Neural cell (in vitro differentiated cells): Measurements from ENCODE around the gene CENPS.

Source experiments
- EZH2 ChIP-seq: fragments of 200-600, 300-800 bp; shearing (Covaris generic), sonication (generic); IDR thresholded peaks from 2 replicates; pipeline ENCODE4 v1.6.1; 2014; ENCODE audit warnings: antibody characterized with exemption, low read length, borderline replicate concordance, mild to moderate bottlenecking; ENCODE audit not compliant: insufficient read depth, poor library complexity, severe bottlenecking
- POLR2AphosphoS5 ChIP-seq: IDR thresholded peaks from 2 replicates; pipeline ENCODE4 v1.6.1; 2012
- RAD21 ChIP-seq: fragments of 450-650 bp; conservative IDR thresholded peaks from 2 replicates; pipeline ENCODE4 v1.6.1; 2014; ENCODE audit warnings: antibody characterized with exemption, mild to moderate bottlenecking, moderate library complexity
- TAF1 ChIP-seq: IDR thresholded peaks from 2 replicates; pipeline ENCODE4 v1.6.1; 2012; ENCODE audit warnings: low read depth
- TF ChIP-seq, protein P1 (sequence below): fragments of 450-650 bp; IDR thresholded peaks from 2 replicates; pipeline ENCODE4 v1.5.1; 2014; ENCODE audit warnings: antibody characterized with exemption, mild to moderate bottlenecking, moderate library complexity; ENCODE audit not compliant: poor library complexity, severe bottlenecking

DNA sequence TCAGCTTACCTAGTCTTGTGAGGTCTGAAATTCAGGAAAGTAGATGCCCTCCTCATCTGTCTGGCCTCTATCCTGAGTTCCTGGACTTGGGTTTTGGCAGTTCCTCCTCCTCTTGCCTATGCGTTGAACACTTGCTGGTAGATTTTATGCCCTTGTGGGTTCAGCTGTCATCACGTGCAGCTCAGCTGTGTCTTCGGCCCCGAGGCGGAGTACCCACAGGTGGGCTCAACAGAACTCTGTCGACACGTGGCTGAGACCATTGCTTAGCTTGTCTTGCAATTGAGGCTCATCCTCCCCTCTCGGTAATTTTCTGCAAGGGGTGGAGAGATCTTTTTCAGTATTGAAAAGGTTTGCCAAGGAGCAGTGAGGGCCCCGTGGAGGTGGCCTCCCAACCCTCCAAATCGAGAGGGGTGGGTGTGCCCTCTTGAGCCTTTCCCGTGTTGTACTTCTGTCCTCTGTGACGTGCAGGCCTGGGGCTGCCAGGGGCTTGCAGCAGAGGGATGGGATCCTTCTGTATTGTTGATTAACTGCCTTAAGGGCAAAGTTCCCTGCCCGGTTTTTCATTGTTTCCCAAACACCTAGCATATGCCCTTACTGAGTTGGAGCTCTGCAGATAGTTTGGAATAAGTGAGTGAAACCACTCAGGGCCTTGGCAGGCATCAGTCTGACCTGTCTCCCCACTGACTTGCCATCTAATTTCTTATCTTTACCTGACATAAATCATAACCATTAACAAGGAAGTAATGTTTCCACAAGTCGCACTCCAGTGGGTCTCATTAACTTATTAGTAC, 2.9 kb downstream of the CENPS start:
- TF ChIP-seq, protein P1, sequence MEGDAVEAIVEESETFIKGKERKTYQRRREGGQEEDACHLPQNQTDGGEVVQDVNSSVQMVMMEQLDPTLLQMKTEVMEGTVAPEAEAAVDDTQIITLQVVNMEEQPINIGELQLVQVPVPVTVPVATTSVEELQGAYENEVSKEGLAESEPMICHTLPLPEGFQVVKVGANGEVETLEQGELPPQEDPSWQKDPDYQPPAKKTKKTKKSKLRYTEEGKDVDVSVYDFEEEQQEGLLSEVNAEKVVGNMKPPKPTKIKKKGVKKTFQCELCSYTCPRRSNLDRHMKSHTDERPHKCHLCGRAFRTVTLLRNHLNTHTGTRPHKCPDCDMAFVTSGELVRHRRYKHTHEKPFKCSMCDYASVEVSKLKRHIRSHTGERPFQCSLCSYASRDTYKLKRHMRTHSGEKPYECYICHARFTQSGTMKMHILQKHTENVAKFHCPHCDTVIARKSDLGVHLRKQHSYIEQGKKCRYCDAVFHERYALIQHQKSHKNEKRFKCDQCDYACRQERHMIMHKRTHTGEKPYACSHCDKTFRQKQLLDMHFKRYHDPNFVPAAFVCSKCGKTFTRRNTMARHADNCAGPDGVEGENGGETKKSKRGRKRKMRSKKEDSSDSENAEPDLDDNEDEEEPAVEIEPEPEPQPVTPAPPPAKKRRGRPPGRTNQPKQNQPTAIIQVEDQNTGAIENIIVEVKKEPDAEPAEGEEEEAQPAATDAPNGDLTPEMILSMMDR: no peak
- TF ChIP-seq TAF1 (no peak), RAD21 (no peak), EZH2 (no peak), POLR2AphosphoS5 (no peak)
